GM21447 (cell line): Measurements from ENCODE around the gene CAMK2N2.

Experiments
- ATAC-seq: cut with Tn5 transposase; IDR thresholded peaks from one replicate; pipeline ENCODE4 v1.9.1; 2021; ENCODE audit not compliant: unreplicated experiment

CAMK2N2 gene

GRCh38 chr3:184223946-184224345 lies 37.4 kb downstream of the CAMK2N2 start:
- ATAC-seq: no peak

GRCh38 chr3:184222521-184222920 lies 38.8 kb downstream of the CAMK2N2 start:
- no peak for ATAC-seq

- no peak for ATAC-seq
Measured at GRCh38 chr3:184218814-184219213, 42.5 kb downstream of the CAMK2N2 start.

- ATAC-seq: no peak
Measured at GRCh38 chr3:184211718-184212117, 49.6 kb downstream of the CAMK2N2 start.

- no peak for ATAC-seq
Measured at GRCh38 chr3:184211297-184211696, 50.1 kb downstream of the CAMK2N2 start.
